A549 treated with GW870086 at 1 μM for 4 hours (cell line): ENCODE results near the gene KIAA0586. TPM values are rescaled to one million over a fixed set of nuclear protein-coding genes. Genes with fewer than 3 reads are reported as not detected.

ENCODE experiments used
- total RNA-seq: library from RNA; stranded (reverse); fragments of 200-300 nt; extraction: Qiagen RNA extraction; gene quantifications from 5 replicates; pipeline ENCODE4 v1.2.3, GENCODE V29; 2022; ENCODE audit warnings: low read depth

KIAA0586 gene
- total RNA-seq = 6.0 to 10.6 TPM (median 9.2 TPM) in 5 replicates

DNA sequence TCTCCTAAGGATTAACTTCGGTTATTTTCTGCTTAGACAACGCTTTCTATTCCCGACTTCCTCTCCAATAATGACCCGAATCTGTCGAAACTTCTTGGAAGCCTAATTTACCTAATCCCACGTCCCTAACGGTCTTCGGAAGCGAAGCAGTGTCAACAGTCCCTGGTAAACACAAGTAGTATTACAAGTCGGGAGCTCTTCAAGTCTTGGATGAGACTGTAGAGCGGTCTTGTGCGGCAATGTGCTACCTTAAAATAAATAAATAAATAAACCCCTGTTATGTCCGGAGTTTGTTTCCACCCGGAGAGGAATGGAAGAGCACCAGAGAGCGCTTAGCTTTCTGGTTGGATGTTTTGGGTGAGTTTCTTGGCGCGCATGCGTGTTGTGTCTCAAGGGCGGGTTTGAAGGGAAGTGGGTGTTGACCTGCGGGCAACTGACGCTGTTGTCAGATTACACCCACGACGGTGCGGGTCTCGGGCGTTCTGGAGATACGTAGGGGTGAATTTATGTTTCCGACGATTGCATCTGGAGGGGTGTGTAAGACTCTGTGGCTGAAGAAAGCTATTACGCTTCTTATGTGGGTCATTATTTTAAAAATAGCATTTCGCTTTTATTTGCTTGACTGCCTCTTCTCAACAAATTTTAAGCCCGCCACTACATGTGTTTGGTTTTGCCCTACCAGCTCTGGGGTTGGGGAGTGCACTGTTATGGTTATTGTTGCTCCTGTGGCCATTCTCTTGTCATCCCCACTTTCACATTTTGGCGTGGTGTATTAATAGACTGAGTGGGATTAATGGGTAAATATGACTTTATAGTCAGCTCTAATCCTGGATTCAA lies at the start of gene KIAA0586, which contains the start of gene TIMM9:
Gene KIAA0586 (plus strand): TSS at position 439 of the 837 bp plus-strand sequence. CDS start 546 bp downstream, outside the sequence.
Gene TIMM9 (minus strand): TSS at position 251 of the 837 bp plus-strand sequence. CDS start 15,586 bp downstream, outside the sequence.

DNA sequence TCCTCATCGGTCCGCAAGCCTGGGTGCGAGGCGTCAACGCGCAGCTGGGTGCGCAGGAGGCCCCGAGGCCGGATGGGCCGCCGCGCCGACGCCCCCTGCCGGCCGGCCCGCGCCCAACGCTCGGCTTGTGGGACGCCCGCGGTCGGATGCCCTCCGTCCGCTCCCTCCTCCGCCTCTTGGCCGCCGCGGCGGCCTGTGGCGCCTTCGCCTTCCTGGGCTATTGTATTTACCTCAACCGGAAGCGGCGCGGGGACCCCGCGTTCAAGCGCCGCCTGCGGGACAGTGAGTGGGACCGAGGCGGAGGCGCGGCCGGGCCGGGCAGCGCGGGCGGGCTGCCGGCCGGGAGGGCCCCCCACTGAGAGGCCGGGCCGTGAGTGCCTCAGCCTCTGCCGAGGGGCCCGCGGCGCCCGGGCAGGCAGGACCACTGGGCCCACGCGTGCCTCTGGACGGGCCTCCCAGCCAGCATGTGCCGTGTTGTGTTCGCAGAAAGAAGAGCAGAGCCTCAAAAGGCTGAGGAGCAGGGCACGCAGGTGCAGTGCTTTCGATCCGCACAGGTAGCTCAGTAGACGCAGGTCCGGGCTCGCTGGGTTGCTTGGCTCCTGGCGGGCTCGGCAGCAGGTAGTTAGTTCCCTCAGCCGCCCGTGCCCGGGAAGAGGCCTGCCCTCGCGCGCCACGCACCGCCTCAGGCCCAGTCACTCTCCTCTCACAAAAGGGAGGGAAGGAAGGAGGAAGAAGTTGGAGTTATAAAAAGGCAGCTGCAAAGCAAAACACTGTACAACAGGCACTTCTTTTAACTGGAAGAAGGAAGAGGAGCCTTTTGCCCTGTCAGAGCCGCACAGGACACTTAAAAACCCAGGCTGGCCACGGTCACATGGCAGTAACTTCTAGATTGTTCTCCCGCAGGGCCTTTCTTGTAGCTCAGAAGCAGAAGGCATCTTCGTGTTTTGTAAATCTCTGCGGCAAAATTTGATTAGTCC lies 31.4 kb upstream of the KIAA0586 start, which contains the start of gene TOMM20L:
Gene TOMM20L (plus strand): TSS at position 119 of the 977 bp plus-strand sequence. CDS start 28 bp downstream, at position 147.

Other genes with a start within 250 kb of the KIAA0586 start
- gene ACTR10, start 227.6 kb upstream of the KIAA0586 start, total RNA-seq = 43.2 to 51.5 TPM (median 46.4 TPM) in 5 replicates
- gene PSMA3, start 182.9 kb upstream of the KIAA0586 start, total RNA-seq = 187 to 260 TPM (median 201 TPM) in 5 replicates
- 2.8 to 5.5 TPM (median 5.0 TPM) in 5 replicates for gene ARID4A, start 129.2 kb upstream of the KIAA0586 start, total RNA-seq
- gene TOMM20L, start 31.8 kb upstream of the KIAA0586 start, total RNA-seq = not detected in 5 replicates
- gene TIMM9, start 188 bp upstream of the KIAA0586 start, total RNA-seq = 66.5 to 80.5 TPM (median 73.7 TPM) in 5 replicates
- gene DACT1, start 210.2 kb downstream of the KIAA0586 start, total RNA-seq = 0.44 to 0.73 TPM (median 0.48 TPM) in 5 replicates